ENCODE results near the gene TXNL4A.
A peak's percentile ranks its signal among the peaks of the same experiment; 100 is the strongest.

The TXNL4A gene

DNA sequence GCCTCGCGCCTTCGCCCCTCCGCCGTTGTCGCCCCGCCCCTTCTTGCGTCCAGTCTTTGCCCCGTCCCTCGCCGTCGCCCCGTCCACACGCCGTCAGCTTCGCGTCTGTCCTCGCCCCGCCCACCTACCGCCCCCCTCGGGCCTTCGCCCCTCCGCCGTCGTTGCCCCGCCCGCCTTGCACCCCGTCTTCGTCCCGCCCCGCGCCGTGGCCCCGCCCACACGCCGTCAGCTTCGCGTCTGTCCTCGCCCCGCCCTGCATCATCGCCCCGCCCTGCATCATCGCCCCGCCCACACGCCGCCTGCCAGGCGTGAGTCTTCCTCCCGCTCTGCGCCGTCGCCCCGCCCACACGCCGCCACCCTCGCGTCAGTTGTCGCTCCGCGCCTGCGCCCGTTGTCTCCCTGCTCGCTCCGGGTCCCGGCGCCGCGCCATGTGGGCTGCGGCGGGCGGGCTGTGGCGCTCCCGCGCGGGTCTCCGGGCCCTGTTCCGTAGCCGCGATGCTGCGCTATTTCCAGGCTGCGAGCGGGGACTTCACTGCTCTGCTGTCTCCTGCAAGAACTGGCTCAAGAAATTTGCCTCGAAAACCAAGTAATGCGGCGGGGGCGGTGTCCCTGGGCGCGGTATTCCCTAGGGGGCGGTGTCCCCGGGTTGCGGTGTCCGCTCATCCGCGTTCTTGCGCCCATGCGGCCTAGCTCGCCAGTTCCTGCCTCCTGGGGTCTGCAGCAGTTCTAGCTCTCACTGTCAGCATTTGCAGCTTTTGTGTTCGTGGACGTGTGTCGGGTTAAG is 45.9 kb upstream of the TXNL4A start, which contains the start of gene RBFA (continued):
- TF ChIP-seq, protein P1, sequence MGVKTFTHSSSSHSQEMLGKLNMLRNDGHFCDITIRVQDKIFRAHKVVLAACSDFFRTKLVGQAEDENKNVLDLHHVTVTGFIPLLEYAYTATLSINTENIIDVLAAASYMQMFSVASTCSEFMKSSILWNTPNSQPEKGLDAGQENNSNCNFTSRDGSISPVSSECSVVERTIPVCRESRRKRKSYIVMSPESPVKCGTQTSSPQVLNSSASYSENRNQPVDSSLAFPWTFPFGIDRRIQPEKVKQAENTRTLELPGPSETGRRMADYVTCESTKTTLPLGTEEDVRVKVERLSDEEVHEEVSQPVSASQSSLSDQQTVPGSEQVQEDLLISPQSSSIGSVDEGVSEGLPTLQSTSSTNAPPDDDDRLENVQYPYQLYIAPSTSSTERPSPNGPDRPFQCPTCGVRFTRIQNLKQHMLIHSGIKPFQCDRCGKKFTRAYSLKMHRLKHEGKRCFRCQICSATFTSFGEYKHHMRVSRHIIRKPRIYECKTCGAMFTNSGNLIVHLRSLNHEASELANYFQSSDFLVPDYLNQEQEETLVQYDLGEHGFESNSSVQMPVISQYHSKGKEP (tag by site-specific recombination; IDR thresholded peaks at IDR 0.05) = no peak
- TF ChIP-seq ZNF341 (tag by site-specific recombination; IDR thresholded peaks at IDR 0.05; ENCODE audit: low read depth) = peak; percentile 94
- TF ChIP-seq, protein P2, sequence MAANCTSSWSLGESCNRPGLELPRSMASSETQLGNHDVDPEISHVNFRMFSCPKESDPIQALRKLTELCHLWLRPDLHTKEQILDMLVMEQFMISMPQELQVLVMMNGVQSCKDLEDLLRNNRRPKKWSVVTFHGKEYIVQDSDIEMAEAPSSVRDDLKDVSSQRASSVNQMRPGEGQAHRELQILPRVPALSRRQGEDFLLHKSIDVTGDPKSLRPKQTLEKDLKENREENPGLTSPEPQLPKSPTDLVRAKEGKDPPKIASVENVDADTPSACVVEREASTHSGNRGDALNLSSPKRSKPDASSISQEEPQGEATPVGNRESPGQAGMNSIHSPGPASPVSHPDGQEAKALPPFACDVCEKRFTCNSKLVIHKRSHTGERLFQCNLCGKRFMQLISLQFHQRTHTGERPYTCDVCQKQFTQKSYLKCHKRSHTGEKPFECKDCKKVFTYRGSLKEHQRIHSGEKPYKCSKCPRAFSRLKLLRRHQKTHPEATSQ (tag by site-specific recombination; IDR thresholded peaks at IDR 0.05) = peak; percentile 49; the same call in 1 of the 2 replicates
- TF ChIP-seq ZNF221 (tag by site-specific recombination; IDR thresholded peaks at IDR 0.05; ENCODE audit: borderline replicate concordance) = no peak
- TF ChIP-seq, protein P3, sequence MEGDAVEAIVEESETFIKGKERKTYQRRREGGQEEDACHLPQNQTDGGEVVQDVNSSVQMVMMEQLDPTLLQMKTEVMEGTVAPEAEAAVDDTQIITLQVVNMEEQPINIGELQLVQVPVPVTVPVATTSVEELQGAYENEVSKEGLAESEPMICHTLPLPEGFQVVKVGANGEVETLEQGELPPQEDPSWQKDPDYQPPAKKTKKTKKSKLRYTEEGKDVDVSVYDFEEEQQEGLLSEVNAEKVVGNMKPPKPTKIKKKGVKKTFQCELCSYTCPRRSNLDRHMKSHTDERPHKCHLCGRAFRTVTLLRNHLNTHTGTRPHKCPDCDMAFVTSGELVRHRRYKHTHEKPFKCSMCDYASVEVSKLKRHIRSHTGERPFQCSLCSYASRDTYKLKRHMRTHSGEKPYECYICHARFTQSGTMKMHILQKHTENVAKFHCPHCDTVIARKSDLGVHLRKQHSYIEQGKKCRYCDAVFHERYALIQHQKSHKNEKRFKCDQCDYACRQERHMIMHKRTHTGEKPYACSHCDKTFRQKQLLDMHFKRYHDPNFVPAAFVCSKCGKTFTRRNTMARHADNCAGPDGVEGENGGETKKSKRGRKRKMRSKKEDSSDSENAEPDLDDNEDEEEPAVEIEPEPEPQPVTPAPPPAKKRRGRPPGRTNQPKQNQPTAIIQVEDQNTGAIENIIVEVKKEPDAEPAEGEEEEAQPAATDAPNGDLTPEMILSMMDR (tag by site-specific recombination; IDR thresholded peaks at IDR 0.05) = peak; percentile 97
- TF ChIP-seq, protein P4, sequence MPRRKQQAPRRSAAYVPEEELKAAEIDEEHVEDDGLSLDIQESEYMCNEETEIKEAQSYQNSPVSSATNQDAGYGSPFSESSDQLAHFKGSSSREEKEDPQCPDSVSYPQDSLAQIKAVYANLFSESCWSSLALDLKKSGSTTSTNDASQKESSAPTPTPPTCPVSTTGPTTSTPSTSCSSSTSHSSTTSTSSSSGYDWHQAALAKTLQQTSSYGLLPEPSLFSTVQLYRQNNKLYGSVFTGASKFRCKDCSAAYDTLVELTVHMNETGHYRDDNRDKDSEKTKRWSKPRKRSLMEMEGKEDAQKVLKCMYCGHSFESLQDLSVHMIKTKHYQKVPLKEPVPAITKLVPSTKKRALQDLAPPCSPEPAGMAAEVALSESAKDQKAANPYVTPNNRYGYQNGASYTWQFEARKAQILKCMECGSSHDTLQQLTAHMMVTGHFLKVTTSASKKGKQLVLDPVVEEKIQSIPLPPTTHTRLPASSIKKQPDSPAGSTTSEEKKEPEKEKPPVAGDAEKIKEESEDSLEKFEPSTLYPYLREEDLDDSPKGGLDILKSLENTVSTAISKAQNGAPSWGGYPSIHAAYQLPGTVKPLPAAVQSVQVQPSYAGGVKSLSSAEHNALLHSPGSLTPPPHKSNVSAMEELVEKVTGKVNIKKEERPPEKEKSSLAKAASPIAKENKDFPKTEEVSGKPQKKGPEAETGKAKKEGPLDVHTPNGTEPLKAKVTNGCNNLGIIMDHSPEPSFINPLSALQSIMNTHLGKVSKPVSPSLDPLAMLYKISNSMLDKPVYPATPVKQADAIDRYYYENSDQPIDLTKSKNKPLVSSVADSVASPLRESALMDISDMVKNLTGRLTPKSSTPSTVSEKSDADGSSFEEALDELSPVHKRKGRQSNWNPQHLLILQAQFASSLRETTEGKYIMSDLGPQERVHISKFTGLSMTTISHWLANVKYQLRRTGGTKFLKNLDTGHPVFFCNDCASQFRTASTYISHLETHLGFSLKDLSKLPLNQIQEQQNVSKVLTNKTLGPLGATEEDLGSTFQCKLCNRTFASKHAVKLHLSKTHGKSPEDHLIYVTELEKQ (tag by site-specific recombination; IDR thresholded peaks at IDR 0.05; ENCODE audit: borderline replicate concordance) = 0 out of 2 replicates have a peak, but pooled peaks have one; percentile 42
- no peak for TF ChIP-seq ZNF555 (tag by site-specific recombination; conservative IDR thresholded peaks at IDR 0.05)
- TF ChIP-seq ZFP69B (tag by site-specific recombination; IDR thresholded peaks at IDR 0.05) = peak; percentile 25; the same call in 1 of the 2 replicates
- TF ChIP-seq ZBTB17 (tag by site-specific recombination; IDR thresholded peaks at IDR 0.05) = no peak
- TF ChIP-seq OVOL3 (tag by site-specific recombination; IDR thresholded peaks at IDR 0.05) = peak; percentile 34; the same call in 1 of the 2 replicates
- no peak for TF ChIP-seq ZFP3 (tag by site-specific recombination; IDR thresholded peaks at IDR 0.05; ENCODE audit: low read depth)
- TF ChIP-seq GFI1B (tag by site-specific recombination; IDR thresholded peaks at IDR 0.05) = no peak
- peak; percentile 60; the same call in 1 of the 2 replicates for TF ChIP-seq ZFP37 (tag by site-specific recombination; IDR thresholded peaks at IDR 0.05)
- peak; percentile 94 for TF ChIP-seq ZNF423 (tag by site-specific recombination; IDR thresholded peaks at IDR 0.05)
- TF ChIP-seq ZNF600 (tag by site-specific recombination; IDR thresholded peaks at IDR 0.05) = peak; percentile 57; the same call in 1 of the 2 replicates
- TF ChIP-seq, protein P5, sequence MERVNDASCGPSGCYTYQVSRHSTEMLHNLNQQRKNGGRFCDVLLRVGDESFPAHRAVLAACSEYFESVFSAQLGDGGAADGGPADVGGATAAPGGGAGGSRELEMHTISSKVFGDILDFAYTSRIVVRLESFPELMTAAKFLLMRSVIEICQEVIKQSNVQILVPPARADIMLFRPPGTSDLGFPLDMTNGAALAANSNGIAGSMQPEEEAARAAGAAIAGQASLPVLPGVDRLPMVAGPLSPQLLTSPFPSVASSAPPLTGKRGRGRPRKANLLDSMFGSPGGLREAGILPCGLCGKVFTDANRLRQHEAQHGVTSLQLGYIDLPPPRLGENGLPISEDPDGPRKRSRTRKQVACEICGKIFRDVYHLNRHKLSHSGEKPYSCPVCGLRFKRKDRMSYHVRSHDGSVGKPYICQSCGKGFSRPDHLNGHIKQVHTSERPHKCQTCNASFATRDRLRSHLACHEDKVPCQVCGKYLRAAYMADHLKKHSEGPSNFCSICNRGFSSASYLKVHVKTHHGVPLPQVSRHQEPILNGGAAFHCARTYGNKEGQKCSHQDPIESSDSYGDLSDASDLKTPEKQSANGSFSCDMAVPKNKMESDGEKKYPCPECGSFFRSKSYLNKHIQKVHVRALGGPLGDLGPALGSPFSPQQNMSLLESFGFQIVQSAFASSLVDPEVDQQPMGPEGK (tag by site-specific recombination; IDR thresholded peaks at IDR 0.05) = peak; percentile 48
- no peak for TF ChIP-seq OSR2 (tag by site-specific recombination; IDR thresholded peaks at IDR 0.05)
- TF ChIP-seq, protein P6, sequence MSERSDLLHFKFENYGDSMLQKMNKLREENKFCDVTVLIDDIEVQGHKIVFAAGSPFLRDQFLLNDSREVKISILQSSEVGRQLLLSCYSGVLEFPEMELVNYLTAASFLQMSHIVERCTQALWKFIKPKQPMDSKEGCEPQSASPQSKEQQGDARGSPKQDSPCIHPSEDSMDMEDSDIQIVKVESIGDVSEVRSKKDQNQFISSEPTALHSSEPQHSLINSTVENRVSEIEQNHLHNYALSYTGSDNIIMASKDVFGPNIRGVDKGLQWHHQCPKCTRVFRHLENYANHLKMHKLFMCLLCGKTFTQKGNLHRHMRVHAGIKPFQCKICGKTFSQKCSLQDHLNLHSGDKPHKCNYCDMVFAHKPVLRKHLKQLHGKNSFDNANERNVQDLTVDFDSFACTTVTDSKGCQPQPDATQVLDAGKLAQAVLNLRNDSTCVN (tag by site-specific recombination; optimal IDR thresholded peaks at IDR 0.05) = peak; percentile 94
- TF ChIP-seq ZNF629 (tag by site-specific recombination; IDR thresholded peaks at IDR 0.05) = 0 out of 2 replicates have a peak, but pooled peaks have one; percentile 10
- peak; percentile 64 for TF ChIP-seq ZBTB20 (tag by site-specific recombination; IDR thresholded peaks at IDR 0.05)

All from HEK293 (cell line).